ENCODE results near the gene ZDHHC14. TPM values are rescaled to one million over a fixed set of nuclear protein-coding genes. Genes with fewer than 3 reads are reported as not detected.

Gene ZDHHC14
- total RNA-seq, 1 donor: 7.9 TPM

- no peak for DNase-seq (ENCODE audit: low read depth)
- TF ChIP-seq CTCF (IDR thresholded peaks at IDR 0.05; ENCODE audit: insufficient read depth, low read length): no peak
- H3K4me3 ChIP-seq (ENCODE audit: low read depth, low read length): no peak overlapping the region
Measured at GRCh38 chr6:157547112-157547511, 166.1 kb downstream of the ZDHHC14 start.

- TF ChIP-seq CTCF (IDR thresholded peaks at IDR 0.05; ENCODE audit: insufficient read depth, low read length): no peak
- DNase-seq (ENCODE audit: low read depth): no peak
- H3K4me3 ChIP-seq (ENCODE audit: low read depth, low read length): no peak overlapping the region
Measured at GRCh38 chr6:157548635-157549467, 167.9 kb downstream of the ZDHHC14 start.

- no peak for DNase-seq (ENCODE audit: low read depth)
- no peak for TF ChIP-seq CTCF (IDR thresholded peaks at IDR 0.05; ENCODE audit: insufficient read depth, low read length)
- H3K4me3 ChIP-seq (ENCODE audit: low read depth, low read length): no peak overlapping the region
Measured at GRCh38 chr6:157549468-157549745, 168.4 kb downstream of the ZDHHC14 start.

GRCh38 chr6:157550114-157550989 lies 169.4 kb downstream of the ZDHHC14 start:
- DNase-seq (ENCODE audit: low read depth): no peak
- no peak for TF ChIP-seq CTCF (IDR thresholded peaks at IDR 0.05; ENCODE audit: insufficient read depth, low read length)
- no peak overlapping the region for H3K4me3 ChIP-seq (ENCODE audit: low read depth, low read length)

GRCh38 chr6:157551041-157551832 lies 170.2 kb downstream of the ZDHHC14 start:
- no peak for TF ChIP-seq CTCF (IDR thresholded peaks at IDR 0.05; ENCODE audit: insufficient read depth, low read length)
- no peak overlapping the region for H3K4me3 ChIP-seq (ENCODE audit: low read depth, low read length)
- no peak for DNase-seq (ENCODE audit: low read depth)

GRCh38 chr6:157552081-157552747 lies 171.2 kb downstream of the ZDHHC14 start:
- DNase-seq (ENCODE audit: low read depth): no peak
- no peak overlapping the region for H3K4me3 ChIP-seq (ENCODE audit: low read depth, low read length)
- TF ChIP-seq CTCF (IDR thresholded peaks at IDR 0.05; ENCODE audit: insufficient read depth, low read length): no peak
